H1 (cell line): Measurements from ENCODE around the gene CACNA1B.

ENCODE experiments used
- CTCF ChIP-seq, 3 experiments: IDR thresholded peaks; 1 replicate in 2 of 3; 2 replicates in 1 of 3; pipeline versions ENCODE4 v1.5.1 to v1.6.1; 2011; ENCODE audit warnings: low read length in 3 of 3, mild to moderate bottlenecking in 3 of 3, inconsistent platforms in 2 of 3, low read depth in 1 of 3, moderate library complexity in 1 of 3; ENCODE audit not compliant: insufficient read depth in 1 of 3; ENCODE audit errors: control extremely low read depth in 1 of 3
- EP300 ChIP-seq, 2 experiments: IDR thresholded peaks; 1 replicate in 1 of 2; 2 replicates in 1 of 2; pipeline ENCODE4 v1.6.1; 2011 to 2012; ENCODE audit warnings: low read depth in 2 of 2, low read length in 2 of 2, mild to moderate bottlenecking in 2 of 2, borderline replicate concordance in 1 of 2, inconsistent platforms in 1 of 2, moderate library complexity in 1 of 2
- EZH2 ChIP-seq: fragments of 200-600 bp; sonication (generic); IDR thresholded peaks from 2 replicates; pipeline ENCODE4 v1.7.1; 2012; ENCODE audit warnings: low read depth, mild to moderate bottlenecking, moderate library complexity, low read length, inconsistent platforms; ENCODE audit not compliant: severe bottlenecking
- MAFK ChIP-seq: IDR thresholded peaks from 2 replicates; pipeline ENCODE4 v1.6.1; 2012; ENCODE audit warnings: low read depth, mild to moderate bottlenecking, improper control_type of control experiment, low read length
- POLR2A ChIP-seq, 2 experiments: IDR thresholded peaks; 1 replicate in 1 of 2; 2 replicates in 1 of 2; pipeline ENCODE4 v1.6.1; 2011; ENCODE audit warnings: low read depth in 2 of 2, low read length in 2 of 2, mild to moderate bottlenecking in 2 of 2; ENCODE audit errors: control extremely low read depth in 1 of 2
- RFX5 ChIP-seq: IDR thresholded peaks from 2 replicates; pipeline ENCODE4 v1.6.1; 2011; ENCODE audit warnings: low read depth, low read length, improper control_type of control experiment, borderline replicate concordance
- SIN3A ChIP-seq, 2 experiments: IDR thresholded peaks in 1 of 2; conservative IDR thresholded peaks in 1 of 2; 2 replicates each; pipeline ENCODE4 v1.6.1; 2011 to 2012; ENCODE audit warnings: low read length in 2 of 2, improper control_type of control experiment in 1 of 2, low read depth in 1 of 2, mild to moderate bottlenecking in 1 of 2
- SP1 ChIP-seq: IDR thresholded peaks from 2 replicates; pipeline ENCODE4 v1.6.1; 2011; ENCODE audit warnings: low read depth, low read length
- SP4 ChIP-seq: IDR thresholded peaks from 2 replicates; pipeline ENCODE4 v1.6.1; 2012; ENCODE audit warnings: low read length, inconsistent platforms
- TAF1 ChIP-seq: IDR thresholded peaks from 2 replicates; pipeline ENCODE4 v1.6.1; 2011; ENCODE audit warnings: mild to moderate bottlenecking, low read depth, low read length

- TF ChIP-seq SP1 (no peak), POLR2A (IDR thresholded peaks at IDR 0.05; ENCODE audit: control extremely low read depth in 1 of 2, low read depth in 2 of 2, low read length in 2 of 2) (no peak), CTCF (IDR thresholded peaks at IDR 0.05; ENCODE audit: control extremely low read depth in 1 of 3, insufficient read depth in 1 of 3, low read depth in 1 of 3, low read length in 3 of 3) (no peak), SIN3A (conservative IDR thresholded peaks at IDR 0.05 in 1 of 2, IDR thresholded peaks at IDR 0.05 in 1 of 2; ENCODE audit: low read depth in 1 of 2, low read length in 2 of 2) (no peak), EP300 (IDR thresholded peaks at IDR 0.05; ENCODE audit: borderline replicate concordance in 1 of 2, low read depth in 2 of 2, low read length in 2 of 2) (no peak), TAF1 (no peak), MAFK (no peak), RFX5 (no peak), SP4 (no peak), EZH2 (no peak)
Observed at GRCh38 chr9:138068601-138069035, 191.0 kb downstream of the CACNA1B start.
